Fibroblast of the conjunctiva (primary cell): ENCODE data around the gene STX16.
A peak's percentile ranks its signal among the peaks of the same experiment; 100 is the strongest.

Source experiments
- DNase-seq: peaks from one replicate; pipeline ENCODE4 v3.0.0-alpha.2; 2010; ENCODE audit warnings: low read depth

STX16 gene

GRCh38 chr20:58618351-58619076 lies 32.6 kb upstream of the STX16 start:
- DNase-seq, result peak; percentile 42

- no peak for DNase-seq
These were observed 31.8 kb upstream of the STX16 start for GRCh38 chr20:58619077-58619863.

- no peak for DNase-seq
These were observed 31.1 kb upstream of the STX16 start for GRCh38 chr20:58619864-58620431.

- no peak for DNase-seq
These were observed 29.1 kb upstream of the STX16 start for GRCh38 chr20:58621906-58622548.

GRCh38 chr20:58622671-58623578 lies 28.2 kb upstream of the STX16 start:
- DNase-seq, result no peak

GRCh38 chr20:58623579-58624473 lies 27.3 kb upstream of the STX16 start:
- DNase-seq, result peak; percentile 66

- DNase-seq, result no peak
These were observed 26.4 kb upstream of the STX16 start for GRCh38 chr20:58624687-58625086.

GRCh38 chr20:58625585-58625984 lies 25.5 kb upstream of the STX16 start:
- no peak for DNase-seq

- DNase-seq, result no peak
These were observed 25.0 kb upstream of the STX16 start for GRCh38 chr20:58626051-58626450.

- no peak for DNase-seq
These were observed 23.6 kb upstream of the STX16 start for GRCh38 chr20:58627212-58628072.

- DNase-seq, result no peak
These were observed 22.4 kb upstream of the STX16 start for GRCh38 chr20:58628491-58629214.

GRCh38 chr20:58629215-58629580 lies 21.9 kb upstream of the STX16 start:
- DNase-seq, result no peak

- DNase-seq, result no peak
These were observed 21.0 kb upstream of the STX16 start for GRCh38 chr20:58630063-58630462.

GRCh38 chr20:58633161-58634053 lies 17.7 kb upstream of the STX16 start:
- DNase-seq, result no peak

GRCh38 chr20:58634059-58634458 lies 17.0 kb upstream of the STX16 start:
- no peak for DNase-seq

- DNase-seq, result no peak
These were observed 16.4 kb upstream of the STX16 start for GRCh38 chr20:58634521-58635278.

- no peak for DNase-seq
These were observed 15.8 kb upstream of the STX16 start for GRCh38 chr20:58635279-58635665.
